A673 (cell line): ENCODE measurements around the gene CLDN8.

Experiments
- EZH2 ChIP-seq: fragments of 200-600 bp; sonication (generic); IDR thresholded peaks from 2 replicates; pipeline ENCODE4 v1.6.1; 2017; ENCODE audit warnings: borderline replicate concordance, low read depth, mild to moderate bottlenecking, mixed read lengths, antibody characterized with exemption, low read length; ENCODE audit not compliant: poor library complexity, severe bottlenecking
- TF ChIP-seq, protein P1 (sequence below): fragments of 300-800, 200-600 bp; sonication (generic); conservative IDR thresholded peaks from 2 replicates; pipeline ENCODE4 v1.5.1; 2017; ENCODE audit warnings: low read depth, mild to moderate bottlenecking, antibody characterized with exemption, low read length, moderate library complexity, mixed read lengths

DNA sequence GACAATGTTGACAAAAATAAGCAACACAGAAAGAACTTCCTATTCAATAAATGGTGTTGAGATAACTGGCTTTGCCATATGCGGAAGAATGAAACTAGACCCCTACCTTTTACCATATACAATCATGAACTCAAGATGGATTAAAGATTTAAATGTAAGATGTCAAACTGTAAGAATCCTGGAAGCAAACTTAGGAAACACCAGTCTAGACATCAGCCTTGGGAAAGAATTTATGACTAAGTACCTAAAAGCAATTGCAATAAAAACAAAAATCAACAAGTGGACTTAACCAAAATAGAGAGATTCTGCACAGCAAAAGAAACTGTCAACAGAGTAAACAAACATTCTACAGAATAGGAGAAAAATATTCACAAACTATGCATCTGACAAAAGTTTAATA, 16.1 kb upstream of the CLDN8 start:
- TF ChIP-seq, protein P1, sequence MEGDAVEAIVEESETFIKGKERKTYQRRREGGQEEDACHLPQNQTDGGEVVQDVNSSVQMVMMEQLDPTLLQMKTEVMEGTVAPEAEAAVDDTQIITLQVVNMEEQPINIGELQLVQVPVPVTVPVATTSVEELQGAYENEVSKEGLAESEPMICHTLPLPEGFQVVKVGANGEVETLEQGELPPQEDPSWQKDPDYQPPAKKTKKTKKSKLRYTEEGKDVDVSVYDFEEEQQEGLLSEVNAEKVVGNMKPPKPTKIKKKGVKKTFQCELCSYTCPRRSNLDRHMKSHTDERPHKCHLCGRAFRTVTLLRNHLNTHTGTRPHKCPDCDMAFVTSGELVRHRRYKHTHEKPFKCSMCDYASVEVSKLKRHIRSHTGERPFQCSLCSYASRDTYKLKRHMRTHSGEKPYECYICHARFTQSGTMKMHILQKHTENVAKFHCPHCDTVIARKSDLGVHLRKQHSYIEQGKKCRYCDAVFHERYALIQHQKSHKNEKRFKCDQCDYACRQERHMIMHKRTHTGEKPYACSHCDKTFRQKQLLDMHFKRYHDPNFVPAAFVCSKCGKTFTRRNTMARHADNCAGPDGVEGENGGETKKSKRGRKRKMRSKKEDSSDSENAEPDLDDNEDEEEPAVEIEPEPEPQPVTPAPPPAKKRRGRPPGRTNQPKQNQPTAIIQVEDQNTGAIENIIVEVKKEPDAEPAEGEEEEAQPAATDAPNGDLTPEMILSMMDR: no peak
- no peak for TF ChIP-seq EZH2
